Stimulated activated CD4-positive, alpha-beta T cell treated with anti-CD3 and anti-CD28 coated beads, Interleukin-1b, Interleukin-23, amount 100 ng/mL, for 48 hours (primary cell): Measurements from ENCODE around the gene RBP2.
A peak's percentile ranks its signal among the peaks of the same experiment; 100 is the strongest.

Source experiments
- DNase-seq: peaks from one replicate; pipeline ENCODE4 v3.0.0-alpha.2; 2020

RBP2 gene

DNA sequence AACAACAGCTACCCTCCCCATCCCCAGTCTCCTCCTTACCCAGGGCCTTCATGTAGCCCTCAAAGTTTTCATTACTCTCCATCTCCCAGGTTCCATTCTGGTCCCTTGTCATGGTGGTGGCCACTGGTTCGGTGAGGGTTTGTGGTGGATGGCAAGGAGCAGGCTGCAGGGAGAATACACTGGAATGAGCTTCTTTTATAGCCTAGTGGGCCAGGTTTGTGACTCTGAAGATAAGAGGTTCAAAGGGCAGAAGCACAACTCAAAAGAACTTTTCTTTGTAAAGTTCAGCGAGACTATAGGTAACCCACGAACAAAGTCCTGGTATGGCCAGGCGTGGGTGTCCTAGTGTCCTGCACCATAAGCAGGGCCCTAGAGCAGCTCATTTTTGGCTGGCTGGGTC is at the start of gene RBP2:
Gene RBP2 (minus strand): TSS at position 169 of the 400 bp plus-strand sequence. CDS start 57 bp downstream, at position 112.
- no peak for DNase-seq

DNA sequence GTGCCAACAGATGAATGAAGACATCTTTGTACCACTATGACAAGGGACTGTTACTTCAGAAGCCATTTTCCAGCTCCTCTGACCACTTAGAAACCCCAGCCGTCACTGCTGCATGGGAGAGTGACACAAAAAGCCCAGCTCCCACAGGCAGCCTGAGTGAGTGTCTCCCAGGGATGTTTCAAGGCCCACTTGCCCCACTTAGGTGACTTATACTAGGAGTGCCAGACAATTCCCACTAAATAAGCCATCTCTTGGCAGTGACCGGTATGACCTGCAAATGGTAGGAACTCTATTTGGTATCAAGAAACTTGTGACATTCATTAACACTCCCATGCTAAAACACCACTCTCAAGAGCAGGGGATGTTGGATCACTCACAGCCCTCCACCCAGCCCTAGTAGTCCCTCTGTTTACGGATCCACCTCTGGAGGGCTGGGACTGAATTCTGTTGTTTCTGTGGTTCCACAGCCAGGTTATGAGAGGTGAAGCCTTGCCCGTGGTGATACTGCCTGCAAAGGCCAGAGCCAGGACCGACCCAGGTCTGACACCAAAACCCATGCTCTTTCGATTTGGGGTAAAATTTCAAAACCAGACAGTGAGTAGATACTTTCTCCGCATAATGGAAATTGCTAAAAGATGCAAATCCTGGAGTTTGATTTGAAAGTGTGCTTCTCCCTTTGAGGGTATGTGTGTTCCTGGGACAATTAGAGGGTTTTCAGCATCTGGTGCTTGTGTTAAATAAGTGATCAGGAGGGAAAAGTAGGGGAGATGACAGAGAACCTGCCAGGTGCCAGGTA is 48.7 kb upstream of the RBP2 start:
- DNase-seq, result no peak

DNA sequence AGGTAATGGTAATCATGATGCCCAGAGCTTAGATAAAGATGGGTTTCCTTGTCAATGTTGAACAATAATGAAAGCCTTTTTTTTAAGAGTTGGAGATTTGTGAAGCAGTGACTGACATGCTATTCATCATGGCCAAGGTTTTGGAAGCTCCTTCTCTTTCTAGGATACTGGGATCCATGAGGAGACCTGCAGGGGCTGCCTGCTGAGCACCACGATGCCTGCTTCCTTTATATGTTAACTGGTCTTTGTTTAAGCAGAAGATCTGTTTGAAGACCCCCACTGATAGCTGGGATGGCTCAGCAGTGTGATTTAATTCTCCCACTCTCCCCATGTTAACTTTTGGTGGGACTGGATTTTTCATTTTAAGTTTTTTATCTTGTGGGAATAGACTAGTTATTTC is 47.4 kb upstream of the RBP2 start:
- DNase-seq, result no peak

DNA sequence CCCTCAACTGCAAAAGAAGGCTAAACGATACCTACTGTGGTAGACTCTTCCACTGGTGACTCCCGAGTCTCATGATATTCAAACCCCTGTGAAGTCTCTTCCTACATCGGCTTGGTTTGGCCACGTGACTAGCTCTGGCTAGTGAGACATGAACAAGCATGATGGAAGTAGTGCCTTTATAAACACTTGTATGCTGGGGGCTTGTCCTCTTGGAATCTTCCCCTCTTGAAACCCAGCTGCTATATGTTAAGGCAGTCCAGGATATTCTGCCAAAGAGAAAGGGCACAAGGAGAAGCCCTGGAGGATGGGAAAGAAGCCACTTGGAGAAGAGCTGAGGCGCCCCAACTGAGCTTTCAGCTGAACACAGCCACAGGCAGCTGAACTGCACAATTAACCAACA is 46.9 kb upstream of the RBP2 start:
- no peak for DNase-seq

DNA sequence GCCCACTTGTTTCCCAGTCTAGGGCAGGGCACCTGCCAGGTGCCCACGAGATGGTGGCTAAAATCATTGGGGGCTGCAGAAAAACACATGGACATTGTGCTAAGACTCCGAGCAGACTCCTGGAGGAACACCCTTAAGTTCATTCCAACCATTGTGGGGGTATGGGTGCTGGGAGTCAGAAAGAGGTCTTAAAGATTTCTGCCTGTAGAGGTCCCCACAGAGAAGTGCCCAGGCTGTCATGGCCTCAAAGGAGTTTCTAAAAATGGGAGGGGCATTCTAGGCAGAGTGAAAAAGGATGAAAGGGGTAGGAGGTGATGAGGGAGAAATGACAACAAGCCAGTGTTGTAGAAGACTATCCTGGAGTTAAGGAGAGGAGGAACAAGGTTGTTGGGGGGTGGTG is 46.1 kb upstream of the RBP2 start:
- no peak for DNase-seq

DNA sequence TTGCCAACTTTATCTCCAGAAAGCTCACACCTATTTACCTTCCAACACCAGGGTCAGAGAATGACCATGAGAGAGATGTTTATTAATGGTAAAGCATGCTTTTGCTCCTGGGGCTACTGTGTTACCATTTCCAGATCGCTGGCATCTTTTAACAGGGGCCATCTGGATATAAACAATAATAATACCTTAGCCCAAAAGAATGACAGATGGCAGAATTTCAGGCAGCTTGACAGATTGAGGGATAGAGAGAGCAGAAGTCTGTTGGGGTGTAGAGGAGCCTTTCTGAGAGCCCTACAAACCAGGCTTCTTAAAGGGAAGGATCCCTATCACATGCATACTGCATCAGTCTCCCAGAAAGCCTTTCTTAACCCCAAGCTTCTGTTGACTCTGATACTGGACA is 45.5 kb upstream of the RBP2 start:
- no peak for DNase-seq

DNA sequence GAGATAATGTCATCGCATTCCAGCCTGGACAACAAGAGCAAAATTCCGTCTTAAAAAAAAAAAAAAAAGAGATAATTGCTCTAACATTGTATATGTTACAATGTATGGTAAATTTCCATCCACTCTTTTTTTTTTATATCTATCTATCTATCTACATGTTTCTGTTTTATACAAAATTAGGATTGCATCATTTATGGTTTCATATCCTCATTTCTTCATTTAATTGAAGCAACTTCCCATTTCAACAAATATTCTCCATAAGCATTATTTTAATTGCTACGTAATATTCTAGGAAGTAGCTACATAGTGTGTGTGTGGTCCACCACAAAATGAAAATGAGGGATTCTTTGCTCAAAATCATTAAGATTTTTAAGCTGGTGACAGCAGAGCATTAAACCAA is 44.8 kb upstream of the RBP2 start:
- DNase-seq, result no peak

DNA sequence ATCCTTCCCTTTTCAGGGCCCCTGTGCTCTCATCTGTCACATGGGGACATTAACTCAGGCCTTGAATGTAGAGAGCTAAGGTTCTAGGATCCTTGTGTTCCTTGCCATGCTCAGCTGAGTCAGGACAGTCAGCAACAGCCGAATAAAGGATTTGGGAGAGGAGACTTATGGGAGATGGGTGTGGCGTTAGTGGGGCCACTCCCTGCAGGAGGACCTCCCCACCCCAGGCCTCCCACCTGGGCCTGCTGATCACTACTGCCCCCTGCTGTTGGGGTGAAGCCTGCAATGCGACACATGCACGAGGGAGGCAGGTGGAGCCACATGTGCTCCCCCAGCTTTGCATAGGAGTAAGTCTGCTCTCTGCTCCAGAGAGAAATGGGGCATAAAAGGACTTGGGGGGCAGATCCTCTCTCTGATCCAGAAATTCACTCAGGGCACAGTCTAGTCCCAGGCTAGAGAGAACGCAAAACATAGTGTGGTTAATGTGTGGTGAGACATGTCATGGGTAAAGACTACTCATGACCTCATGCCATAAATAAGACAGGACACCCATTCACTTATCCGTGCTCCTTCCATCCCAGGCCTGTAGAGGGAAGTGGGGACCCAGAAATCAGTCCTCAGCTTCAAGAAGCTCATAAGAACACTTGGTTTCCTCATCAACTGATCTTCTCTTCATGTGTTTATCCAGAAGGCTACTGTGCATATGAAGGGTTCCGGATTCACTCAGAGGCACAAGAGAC is 43.9 kb upstream of the RBP2 start:
- DNase-seq, result peak; percentile 31

DNA sequence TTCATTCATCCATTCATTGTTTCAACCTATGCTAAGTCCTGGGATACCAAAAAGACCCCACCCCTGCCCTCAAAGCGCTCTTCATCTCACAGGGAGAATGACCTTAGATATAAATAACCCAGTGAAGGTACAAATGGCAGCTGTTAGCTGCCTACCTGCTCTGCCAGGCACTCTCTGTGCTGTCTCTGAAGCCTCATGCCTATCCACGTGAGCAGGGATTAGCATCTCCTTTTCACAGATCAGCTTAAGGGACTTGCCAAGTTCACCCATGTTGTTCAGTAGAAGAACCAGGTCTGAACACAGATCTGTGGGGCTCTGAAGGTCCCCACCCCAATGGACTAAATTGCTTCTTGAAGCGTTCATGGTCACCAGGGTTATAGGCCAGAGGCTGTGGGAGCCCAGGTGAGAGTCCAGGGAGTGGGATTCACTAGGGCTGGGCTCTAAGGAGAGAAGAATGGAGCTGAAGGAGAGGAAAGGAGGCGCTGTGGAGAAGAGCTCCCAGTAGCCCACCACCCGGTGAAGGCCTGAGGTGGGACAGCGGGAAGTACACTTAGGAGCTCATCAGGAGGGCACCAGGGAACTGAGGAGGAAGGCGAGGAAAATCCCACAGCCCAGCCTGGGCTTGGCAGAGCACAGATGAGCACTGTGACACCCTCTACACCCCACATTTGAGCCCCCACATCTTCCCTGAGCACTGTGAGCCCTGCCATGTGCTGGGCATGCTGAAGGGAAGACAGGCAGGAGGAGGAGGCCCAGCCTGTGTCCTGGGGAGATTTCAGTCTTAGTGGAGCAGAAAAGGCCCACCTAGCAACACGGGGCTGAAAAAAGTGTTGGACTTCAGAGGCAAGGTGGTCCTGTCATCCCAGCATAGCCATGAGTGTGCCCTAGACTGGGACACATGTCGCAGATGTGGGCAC is 42.9 kb upstream of the RBP2 start:
- no peak for DNase-seq

DNA sequence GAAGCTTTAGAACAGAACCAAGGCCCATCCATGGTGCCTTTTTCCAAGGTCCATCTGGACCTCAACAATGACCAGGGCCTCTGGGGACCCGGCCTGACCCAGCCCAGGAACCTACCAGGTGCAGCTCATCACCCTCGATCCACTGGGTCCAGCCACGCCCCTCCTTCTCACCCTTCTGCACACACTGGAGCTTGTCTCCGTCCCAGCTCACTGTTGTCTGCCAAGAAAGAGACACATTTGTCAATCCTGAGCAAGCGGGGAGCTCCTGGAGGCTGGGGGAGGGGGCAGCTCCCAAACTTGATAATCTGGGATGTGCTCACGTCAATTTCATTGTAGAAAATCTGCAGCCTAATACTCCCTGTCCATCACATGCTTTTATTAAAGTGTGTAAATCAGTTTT is 42.0 kb upstream of the RBP2 start:
- DNase-seq, result no peak

DNA sequence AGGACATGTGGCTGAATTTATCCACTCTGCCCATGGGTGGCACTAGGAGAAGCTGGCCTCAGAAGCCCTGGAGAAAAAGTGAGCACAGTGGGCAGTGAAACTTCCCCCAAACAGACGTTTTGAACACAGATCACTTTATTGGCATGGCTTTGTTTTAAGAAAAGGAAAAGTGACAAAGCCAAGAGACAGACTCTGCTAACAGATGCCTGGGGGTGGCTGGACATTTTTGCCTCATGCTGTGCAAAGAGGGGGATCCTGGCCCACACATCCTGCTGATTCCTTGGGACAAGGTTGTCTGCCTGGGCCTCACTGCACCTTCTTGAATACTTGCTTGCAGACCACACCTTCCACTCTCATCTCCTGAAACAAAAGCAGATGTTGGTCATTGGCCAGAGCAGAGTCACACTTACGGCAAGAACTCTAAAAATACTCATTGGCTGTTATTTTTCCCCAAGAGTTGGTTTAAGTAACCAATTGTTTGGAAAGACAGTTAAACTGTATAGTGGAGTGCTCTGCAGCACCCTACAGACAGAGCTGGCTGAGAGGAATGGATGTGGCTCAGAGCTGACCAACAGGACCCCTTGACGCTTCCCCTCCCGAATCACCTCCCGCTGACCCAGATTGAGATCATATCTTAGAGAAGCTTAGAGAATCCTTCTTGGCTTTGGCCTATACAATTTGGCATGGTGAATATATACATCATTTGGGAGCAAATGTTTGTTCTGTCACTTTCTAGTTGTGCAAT is 41.2 kb upstream of the RBP2 start:
- no peak for DNase-seq

DNA sequence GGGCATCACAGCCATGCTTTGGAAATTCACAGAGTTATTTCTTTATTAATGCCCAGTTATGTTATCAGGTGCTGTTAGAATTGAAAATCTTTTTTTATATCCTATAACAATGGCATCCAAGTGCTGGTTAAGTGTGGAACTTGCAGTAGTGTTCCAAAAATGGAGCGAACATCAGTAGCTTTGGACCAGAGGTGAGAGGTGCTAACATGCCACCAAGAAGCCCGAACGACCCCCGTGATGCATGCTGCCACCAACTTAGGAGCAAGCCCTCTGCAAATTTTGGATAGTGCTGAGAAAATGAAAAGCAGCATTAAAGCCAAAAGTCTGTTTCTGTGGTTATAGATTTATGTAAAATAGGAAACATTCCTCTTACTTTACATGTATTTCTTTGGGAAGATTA is 38.4 kb upstream of the RBP2 start:
- DNase-seq, result no peak

DNA sequence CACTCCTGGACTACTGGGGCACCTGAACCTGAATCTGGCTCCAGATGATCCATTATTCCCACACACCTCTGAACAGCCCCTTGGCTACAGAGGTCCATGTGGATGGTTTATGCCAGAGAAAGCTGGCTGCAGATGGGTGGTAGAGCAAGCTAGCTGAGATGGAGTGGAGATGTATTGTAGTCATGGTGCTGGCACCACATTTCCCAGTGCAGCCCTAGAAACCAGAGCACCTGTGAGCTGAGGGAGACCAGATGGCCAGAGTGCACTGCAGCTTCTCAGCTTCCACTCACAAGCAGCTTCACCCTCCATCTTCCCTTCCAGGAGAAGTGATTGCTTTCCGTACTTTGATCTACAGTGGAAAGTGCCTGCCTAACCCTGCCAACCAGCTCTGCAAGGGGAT is 33.3 kb upstream of the RBP2 start:
- no peak for DNase-seq

DNA sequence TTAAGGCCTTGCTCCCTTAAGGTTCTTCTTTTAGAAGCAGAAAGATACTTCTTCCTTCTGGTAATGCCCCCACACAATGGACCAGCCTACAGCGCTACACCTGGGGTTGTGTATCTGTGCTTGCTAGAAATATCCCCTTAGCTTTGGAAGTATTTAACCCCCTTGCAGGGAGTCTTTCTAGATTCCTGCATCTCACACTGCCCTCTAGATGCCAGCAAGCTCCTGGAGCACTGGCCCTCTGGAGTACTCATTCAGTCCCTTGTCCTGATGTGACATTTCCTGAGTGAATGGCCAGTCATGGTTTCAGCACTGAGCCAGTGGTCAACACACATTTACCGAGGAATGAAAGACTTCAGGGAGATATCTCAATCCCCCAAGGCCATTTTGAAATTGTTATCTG is 30.4 kb upstream of the RBP2 start:
- DNase-seq, result no peak

DNA sequence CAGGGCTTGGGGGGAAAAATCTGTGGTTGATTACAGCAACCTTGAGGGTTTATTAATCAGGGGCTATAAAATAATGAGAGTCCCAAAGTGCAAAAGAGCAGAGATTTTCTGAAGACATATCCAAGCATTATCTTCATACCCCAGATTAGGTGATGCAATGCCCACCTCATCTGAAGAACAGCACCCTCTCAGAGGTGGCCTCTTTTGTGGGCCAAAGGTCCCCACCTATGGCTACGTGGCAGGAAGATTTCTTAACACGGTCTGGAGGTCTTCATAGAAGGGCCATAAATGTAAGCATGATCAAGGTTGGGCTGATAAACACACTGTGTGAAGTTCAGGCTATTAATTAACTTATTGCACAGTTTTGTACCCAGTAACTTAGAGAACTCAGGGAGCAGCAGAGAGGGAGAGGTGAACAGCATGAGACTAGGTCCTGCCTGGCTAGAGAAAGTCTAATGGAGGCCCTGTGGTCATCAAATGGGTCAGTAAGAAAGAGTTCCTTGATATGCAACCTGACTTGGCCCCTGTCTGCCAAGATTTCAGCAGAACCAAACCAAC is 29.6 kb upstream of the RBP2 start:
- DNase-seq, result no peak

DNA sequence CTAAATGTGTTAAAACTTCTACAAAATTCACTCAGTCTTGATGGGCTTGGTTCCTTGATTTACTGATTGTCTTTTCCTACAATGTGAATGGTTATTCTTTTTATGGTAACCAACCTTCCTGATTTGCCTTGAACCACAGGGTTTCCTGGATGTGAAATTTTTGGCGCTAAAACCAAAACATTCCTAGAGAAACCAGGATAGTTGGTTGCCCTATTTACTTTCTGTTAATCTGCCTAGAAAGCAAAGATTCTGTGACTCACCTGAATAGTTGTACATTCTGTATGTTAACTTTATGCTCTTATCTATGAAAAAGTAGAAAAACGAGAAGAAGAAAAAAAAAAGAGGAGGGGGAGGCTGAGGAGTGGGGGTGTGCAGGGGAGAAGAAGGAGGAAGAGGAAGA is 23.2 kb upstream of the RBP2 start:
- DNase-seq, result no peak

DNA sequence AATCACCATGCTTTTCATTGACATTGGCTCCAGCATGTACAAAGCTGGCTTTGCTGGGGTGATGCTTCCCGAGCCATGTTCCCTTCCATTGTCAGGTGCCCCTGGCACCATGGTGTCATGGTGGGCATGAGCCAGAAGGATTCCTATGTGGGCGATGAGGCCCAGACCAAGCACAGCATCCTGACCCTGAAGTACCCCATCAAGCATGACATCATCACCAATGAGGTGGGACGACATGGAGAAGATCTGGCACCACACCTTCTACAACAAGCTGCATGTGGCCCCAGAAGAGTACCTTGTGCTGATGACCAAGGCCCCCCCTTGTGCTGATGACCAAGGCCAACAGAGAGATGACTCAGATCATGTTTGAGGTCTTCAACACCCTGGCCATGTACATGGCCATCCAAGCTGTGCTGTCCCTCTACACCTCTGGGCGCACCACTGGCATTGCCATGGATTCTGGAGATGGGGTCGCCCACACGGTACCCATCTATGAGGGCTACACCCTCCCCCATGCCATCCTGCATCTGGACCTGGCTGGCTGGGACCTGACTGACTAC is 17.6 kb upstream of the RBP2 start:
- no peak for DNase-seq

DNA sequence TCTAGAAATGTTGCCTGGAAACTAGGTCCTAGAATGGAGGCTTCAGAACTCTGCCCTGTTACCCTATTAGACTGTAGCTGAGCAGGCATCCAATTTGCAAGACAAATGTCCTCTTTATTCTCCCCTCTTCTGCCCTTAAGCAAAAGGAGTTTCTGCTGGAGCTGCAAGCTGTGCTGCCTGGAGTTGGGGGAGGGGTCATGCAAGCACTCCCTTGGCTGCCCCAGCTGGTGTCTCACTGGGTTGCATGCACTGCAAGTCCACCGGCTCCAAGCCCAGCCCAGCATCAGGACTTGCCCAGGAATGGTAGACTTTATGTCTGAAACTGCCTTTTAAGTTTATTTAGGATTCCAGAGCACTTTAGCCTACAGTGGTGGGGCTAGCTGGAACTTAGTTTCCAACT is 15.7 kb upstream of the RBP2 start:
- DNase-seq, result no peak

DNA sequence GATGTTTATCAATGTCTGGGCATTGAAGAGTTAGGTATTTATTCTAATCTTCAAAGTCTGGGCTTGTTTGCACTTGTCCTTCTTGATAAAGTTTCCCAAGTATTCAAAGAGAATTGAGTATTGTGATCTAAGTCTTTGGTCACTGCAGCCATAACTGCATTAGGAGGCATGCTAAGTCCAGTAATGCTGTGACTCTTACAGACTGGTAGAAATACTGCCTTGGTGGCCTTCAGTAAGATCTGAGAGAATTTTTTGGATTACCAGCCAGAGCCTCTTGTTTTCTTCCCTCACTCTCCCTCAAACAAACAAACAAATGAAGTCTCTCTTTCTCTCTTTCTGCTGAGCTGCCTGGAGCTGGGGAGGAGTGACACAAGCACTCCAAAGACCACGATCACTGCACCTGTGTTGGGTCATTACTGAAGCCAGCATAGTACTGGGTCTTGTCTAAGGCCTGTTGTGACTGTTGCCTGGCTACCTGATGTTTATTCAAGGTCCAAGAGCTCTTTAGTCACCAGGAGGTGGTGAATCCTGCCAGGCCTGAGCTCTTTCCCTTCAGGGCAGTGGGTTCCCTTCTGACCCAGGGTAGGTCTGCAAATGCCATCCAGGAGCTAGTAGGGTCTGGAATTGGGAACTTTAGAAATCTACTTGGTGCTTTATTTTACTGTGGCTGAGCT is 14.8 kb upstream of the RBP2 start:
- DNase-seq, result no peak

DNA sequence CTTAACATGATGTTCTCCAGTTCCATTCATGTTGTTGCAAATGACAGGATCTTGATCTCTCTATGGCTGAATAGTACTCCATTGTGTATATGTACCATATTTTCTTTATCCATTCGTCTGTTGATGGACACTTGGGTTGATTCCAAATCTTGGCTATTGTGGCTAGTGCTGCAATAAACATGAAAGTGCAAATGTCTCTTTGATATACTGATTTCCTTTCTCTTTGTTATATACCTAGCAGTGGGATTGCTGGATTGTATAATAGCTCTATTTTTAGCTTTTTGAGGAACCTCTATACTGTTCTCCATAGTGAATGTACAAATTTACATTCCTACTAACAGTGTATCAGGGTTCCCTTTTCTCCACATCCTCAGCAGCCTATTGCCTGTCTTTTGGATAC is 5.9 kb upstream of the RBP2 start:
- DNase-seq, result no peak

DNA sequence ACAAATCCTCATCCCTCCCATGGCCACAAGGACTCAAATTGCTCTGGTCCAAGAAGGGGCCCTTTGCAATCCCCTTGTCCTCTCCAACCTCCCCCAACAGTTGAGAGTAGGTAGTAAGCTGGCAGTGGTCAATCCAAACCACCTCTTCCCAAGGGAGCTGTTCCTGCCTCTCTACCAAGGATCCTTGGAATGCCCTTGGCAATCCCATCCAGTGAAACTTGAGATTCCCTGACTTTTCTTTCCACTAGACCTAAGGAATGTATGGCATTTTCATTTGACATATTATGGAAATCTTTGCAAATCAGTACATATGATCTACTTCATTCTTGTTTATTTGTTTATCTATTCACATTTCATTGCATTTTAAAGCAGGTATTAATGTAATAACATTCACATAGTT is 4.8 kb upstream of the RBP2 start:
- no peak for DNase-seq

DNA sequence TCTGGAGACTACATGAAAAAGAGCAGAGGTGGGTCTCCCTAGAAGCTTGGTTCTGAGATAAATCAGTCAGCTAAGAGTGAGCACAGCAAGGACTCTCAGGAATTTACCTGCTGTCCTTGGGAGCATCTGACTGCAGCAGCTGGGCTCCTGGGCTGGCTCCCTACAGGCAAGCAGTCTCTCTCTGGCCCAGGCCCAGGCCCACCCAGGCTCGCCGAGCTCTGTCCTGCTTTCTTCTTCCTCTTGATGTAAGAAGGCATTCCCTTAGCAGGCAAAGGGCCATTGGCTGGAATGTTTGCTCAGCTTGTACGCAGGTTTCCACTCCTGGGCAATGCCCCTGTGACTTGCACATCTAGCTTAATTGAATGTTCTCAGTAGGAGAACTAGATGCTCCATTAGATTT is 4.3 kb upstream of the RBP2 start:
- DNase-seq, result no peak
